Kidney glomerular epithelial cell (primary cell): ENCODE data around the gene ATP2B1.

Experiments
- DNase-seq: peaks from one replicate; lab custom pipeline; 2025; lab: John Stamatoyannopoulos, UW

ATP2B1 gene

GRCh38 chr12:89539426-89540223, 169.0 kb downstream of the ATP2B1 start:
- DNase-seq, result no peak

GRCh38 chr12:89538897-89539296, 169.7 kb downstream of the ATP2B1 start:
- DNase-seq, result no peak
